ENCODE measurements around the gene CHRM1.

The CHRM1 gene

GRCh38 chr11:62930157-62930556 is 9.0 kb upstream of the CHRM1 start:
- Mint-ChIP-seq H3K4me3 (no peak overlapping the region), H3K27ac (no peak overlapping the region), H3K4me1 (peaks cover 48% of the 10 kb centered on the region), H3K27me3 (ENCODE audit: low read depth, poor library complexity) (peaks cover 80% of the 10 kb centered on the region), H3K9me3 (peaks cover 6% of the 10 kb centered on the region), H3K36me3 (ENCODE audit: low read depth) (no peaks in the 10 kb centered on the region)
- no peak for DNase-seq
- TF ChIP-seq, protein P1, sequence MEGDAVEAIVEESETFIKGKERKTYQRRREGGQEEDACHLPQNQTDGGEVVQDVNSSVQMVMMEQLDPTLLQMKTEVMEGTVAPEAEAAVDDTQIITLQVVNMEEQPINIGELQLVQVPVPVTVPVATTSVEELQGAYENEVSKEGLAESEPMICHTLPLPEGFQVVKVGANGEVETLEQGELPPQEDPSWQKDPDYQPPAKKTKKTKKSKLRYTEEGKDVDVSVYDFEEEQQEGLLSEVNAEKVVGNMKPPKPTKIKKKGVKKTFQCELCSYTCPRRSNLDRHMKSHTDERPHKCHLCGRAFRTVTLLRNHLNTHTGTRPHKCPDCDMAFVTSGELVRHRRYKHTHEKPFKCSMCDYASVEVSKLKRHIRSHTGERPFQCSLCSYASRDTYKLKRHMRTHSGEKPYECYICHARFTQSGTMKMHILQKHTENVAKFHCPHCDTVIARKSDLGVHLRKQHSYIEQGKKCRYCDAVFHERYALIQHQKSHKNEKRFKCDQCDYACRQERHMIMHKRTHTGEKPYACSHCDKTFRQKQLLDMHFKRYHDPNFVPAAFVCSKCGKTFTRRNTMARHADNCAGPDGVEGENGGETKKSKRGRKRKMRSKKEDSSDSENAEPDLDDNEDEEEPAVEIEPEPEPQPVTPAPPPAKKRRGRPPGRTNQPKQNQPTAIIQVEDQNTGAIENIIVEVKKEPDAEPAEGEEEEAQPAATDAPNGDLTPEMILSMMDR (IDR thresholded peaks at IDR 0.05): no peak

DNA sequence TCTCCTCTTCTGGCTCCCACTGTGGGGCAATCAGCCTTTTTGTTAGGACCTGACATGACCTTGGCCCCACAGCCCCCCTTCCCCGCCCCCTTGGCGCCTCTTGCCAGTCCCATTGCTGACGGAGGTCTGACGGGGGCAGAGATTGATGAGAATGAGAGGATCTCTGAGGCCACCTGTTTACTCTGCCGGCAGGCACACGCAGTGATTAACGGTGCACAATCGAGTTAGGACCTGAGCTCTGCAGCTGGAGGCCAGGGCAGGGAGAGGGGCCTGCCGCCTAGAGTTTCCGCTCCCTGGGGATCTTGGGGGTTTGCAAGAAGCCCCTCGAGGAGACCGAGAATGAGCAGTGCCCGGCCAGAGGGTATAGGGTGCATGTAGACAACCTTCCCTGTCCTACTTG is 6.8 kb upstream of the CHRM1 start:
- no peak overlapping the region for H3K27ac Mint-ChIP-seq
- DNase-seq: no peak
- TF ChIP-seq, protein P1 (IDR thresholded peaks at IDR 0.05): no peak
- peaks cover 12% of the 10 kb centered on the region for H3K9me3 Mint-ChIP-seq
- peaks cover 89% of the 10 kb centered on the region for H3K27me3 Mint-ChIP-seq (ENCODE audit: low read depth, poor library complexity)
- H3K4me1 Mint-ChIP-seq: peaks cover 55% of the 10 kb centered on the region
- peak overlapping the region; percentile 54 for H3K4me3 Mint-ChIP-seq
- no peaks in the 10 kb centered on the region for H3K36me3 Mint-ChIP-seq (ENCODE audit: low read depth)

DNA sequence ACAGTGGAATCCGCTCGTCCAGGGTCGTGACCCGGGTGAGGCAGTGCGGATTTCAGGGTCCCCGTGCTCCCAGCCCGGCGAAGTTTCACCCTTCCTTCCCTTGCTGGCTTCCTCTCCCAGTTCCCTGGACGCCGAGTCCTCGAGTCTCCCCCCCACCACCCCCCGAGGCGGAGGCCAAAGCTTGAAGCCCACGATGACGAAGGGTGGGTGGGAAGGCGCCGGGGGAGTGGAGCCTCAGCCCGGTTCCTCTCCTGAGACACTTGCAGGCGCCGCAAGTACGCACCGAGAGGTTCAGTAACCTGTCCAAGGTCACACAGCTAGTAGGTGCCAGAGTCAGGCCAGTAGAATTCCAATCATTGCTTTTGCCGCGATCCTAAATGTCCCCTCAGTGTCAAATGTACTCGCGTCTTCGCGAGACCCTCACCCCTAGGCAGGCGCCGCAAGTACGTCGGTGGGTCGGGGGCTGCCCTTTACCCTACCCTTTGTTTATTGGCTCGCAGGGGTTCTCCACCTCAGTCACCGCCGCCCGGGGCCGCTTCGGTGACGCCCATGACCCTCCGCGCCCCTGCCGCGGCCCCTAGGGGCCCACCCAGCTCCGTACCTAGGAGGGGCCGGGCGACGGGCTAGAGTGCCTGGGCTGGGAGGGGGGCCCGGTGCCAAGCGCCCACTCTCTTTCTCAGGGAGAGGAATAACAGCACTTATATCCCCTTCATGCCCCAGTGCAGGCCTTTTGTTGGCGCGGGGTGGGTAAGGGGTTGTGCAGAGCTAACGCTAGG is 5.7 kb upstream of the CHRM1 start:
- Mint-ChIP-seq H3K27ac (no peak overlapping the region), H3K9me3 (peaks cover 16% of the 10 kb centered on the region), H3K4me3 (peak overlapping the region; percentile 71), H3K4me1 (peaks cover 63% of the 10 kb centered on the region), H3K36me3 (ENCODE audit: low read depth) (no peaks in the 10 kb centered on the region), H3K27me3 (ENCODE audit: low read depth, poor library complexity) (peaks cover 95% of the 10 kb centered on the region)
- DNase-seq: no peak
- TF ChIP-seq, protein P1 (IDR thresholded peaks at IDR 0.05): no peak

DNA sequence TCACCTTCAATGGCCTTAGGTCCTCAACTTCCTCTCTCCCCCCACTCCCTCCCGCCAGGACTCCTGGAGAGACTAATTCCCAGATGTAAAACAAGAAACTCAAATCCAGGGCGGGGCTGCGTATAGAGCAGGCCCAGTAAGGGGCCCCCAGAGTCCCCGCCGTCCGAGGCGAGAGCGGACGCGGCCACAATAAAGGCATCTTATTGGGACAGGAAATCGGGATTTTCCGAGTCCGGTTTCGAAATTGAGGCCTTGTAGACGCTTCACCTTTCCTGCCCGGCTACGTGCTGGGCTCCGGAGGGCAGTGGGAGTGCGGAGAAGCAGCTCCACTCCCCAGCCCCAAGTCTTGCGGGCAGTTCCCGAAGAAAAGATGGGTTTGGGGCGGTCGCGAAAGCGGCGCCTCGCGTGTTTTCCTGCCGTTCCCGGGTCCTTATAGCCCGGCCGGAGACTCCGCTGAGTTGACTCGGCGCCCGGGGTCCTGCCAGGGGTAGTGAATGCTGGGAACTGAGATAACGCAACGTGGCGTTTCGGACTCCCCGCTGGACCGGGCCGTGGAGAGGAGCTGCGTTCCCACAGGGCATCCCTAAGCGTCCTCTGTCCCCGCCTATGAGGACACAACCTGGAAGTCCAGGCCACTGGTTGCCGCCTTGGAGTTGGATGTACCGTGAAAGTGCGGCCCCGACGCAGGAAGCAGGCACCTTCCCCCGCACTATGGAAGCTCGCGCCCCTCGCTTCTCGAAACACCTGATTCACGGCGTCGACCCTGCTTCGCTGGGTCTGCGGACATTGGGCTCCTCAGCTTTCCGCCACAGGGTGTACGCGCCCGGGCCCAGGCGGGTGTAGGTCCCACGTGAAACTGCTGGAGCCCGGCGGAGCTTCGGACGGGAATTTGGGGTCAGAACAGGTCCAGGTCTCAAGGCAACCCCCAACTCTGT is 4.8 kb upstream of the CHRM1 start:
- Mint-ChIP-seq H3K4me3 (peak overlapping the region; percentile 71), H3K27ac (no peak overlapping the region), H3K27me3 (ENCODE audit: low read depth, poor library complexity) (peaks cover 96% of the 10 kb centered on the region), H3K9me3 (peaks cover 16% of the 10 kb centered on the region), H3K4me1 (peaks cover 60% of the 10 kb centered on the region), H3K36me3 (ENCODE audit: low read depth) (no peaks in the 10 kb centered on the region)
- DNase-seq: peak; percentile 46
- TF ChIP-seq, protein P1 (IDR thresholded peaks at IDR 0.05): no peak

DNA sequence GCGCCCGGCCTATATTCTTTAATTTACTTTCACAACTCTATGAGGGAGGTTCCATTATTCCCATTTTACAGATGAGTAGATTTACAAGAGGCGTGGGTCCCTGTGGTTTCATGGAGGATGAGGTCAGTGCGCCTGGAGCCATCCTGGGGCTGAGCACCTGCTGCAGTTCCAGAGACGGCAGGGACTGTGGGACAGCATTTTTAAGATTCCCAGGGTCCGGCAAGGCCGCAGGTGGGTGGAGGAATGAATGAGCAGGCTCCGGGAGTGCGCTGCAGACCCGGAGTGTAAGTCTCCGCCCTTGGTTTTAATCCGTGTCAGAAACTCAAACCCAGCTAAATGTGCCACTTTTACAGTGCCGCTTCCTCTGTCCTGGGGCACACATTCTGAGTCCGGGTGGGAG is 4.1 kb upstream of the CHRM1 start:
- TF ChIP-seq, protein P1 (IDR thresholded peaks at IDR 0.05): no peak
- H3K27me3 Mint-ChIP-seq (ENCODE audit: low read depth, poor library complexity): peaks cover 94% of the 10 kb centered on the region
- peaks cover 60% of the 10 kb centered on the region for H3K4me1 Mint-ChIP-seq
- H3K36me3 Mint-ChIP-seq (ENCODE audit: low read depth): no peaks in the 10 kb centered on the region
- H3K9me3 Mint-ChIP-seq: peaks cover 16% of the 10 kb centered on the region
- peak overlapping the region; percentile 71 for H3K4me3 Mint-ChIP-seq
- H3K27ac Mint-ChIP-seq: no peak overlapping the region
- DNase-seq: no peak

All from nephron progenitor cell (in vitro differentiated cells).